ENCODE results near the gene GCNT2.

DNA sequence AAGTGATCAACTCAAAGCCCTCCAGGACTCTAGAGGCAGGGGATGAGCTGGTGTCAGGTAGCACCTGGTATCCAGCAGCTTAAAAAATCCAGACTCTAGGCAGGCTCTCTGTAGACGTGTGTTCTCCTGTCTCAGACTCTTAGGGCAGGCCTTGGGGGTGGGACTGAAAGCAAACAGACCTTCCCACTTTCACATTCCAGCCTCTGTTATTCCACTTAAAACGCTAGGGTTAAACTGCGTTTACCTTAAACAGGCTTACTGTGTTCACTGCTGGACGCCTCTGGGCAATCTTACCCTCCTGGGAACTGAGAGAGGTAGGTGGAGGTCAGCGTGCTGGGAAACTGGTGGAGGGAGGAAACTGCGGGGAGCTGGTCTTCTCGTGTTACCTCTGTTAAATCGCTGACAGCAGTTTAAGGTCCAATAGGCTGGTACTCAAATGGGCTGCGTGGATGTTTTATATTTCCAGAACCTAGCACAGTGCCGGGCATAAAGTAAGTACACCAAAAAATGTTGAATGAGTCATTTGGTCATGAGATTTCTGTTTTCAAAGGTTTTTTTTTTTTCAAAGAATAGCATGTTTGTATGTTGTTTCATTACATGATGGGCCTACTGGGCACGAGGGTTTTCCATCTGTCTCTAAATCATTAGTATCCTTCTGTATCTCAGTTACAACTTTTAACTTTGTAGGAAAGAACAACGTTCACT, at the start of gene GCNT2:
- TF ChIP-seq EP300 (IDR thresholded peaks at IDR 0.05) (no peak), POLR2A (IDR thresholded peaks at IDR 0.05) (peak in 1 of 2 donors; percentile 18)

Measured in gastroesophageal sphincter (tissue), 2 donors.